ENCODE measurements around the gene LRRC45.

LRRC45 gene

GRCh38 chr17:82062076-82062983 is 39.2 kb downstream of the LRRC45 start:
- no peak for DNase-seq (ENCODE audit: low read depth in 2 of 2)

GRCh38 chr17:82062984-82063368 is 39.9 kb downstream of the LRRC45 start:
- DNase-seq (ENCODE audit: low read depth in 2 of 2), result no peak

GRCh38 chr17:82063424-82064415 is 40.6 kb downstream of the LRRC45 start:
- no peak for DNase-seq (ENCODE audit: low read depth in 2 of 2)

- no peak for DNase-seq (ENCODE audit: low read depth in 2 of 2)
Measured at GRCh38 chr17:82064433-82065192, 41.5 kb downstream of the LRRC45 start.

GRCh38 chr17:82065193-82065637 is 42.1 kb downstream of the LRRC45 start:
- DNase-seq (ENCODE audit: low read depth in 2 of 2), result peak in 1 of 2 donors; percentile 23

GRCh38 chr17:82065638-82066303 is 42.7 kb downstream of the LRRC45 start, which contains the start of gene DUS1L:
DUS1L (minus strand) TSS chr17:82065804; CDS start chr17:82065059, 745 bp downstream.
- DNase-seq (ENCODE audit: low read depth in 2 of 2), result peak; percentile 59 to 63

GRCh38 chr17:82070611-82071010 is 47.5 kb downstream of the LRRC45 start:
- DNase-seq (ENCODE audit: low read depth in 2 of 2), result no peak

- DNase-seq (ENCODE audit: low read depth in 2 of 2), result no peak
Measured at GRCh38 chr17:82072827-82073226, 49.7 kb downstream of the LRRC45 start.

GRCh38 chr17:82073446-82073845 is 50.3 kb downstream of the LRRC45 start:
- DNase-seq (ENCODE audit: low read depth in 2 of 2), result no peak

GRCh38 chr17:82076018-82076784 is 53.1 kb downstream of the LRRC45 start:
- no peak for DNase-seq (ENCODE audit: low read depth in 2 of 2)

GRCh38 chr17:82076785-82077591 is 53.9 kb downstream of the LRRC45 start:
- no peak for DNase-seq (ENCODE audit: low read depth in 2 of 2)

GRCh38 chr17:82077617-82078358 is 54.7 kb downstream of the LRRC45 start:
- DNase-seq (ENCODE audit: low read depth in 2 of 2), result no peak

- no peak for DNase-seq (ENCODE audit: low read depth in 2 of 2)
Measured at GRCh38 chr17:82078433-82078832, 55.3 kb downstream of the LRRC45 start.

GRCh38 chr17:82079001-82079677 is 56.0 kb downstream of the LRRC45 start:
- no peak for DNase-seq (ENCODE audit: low read depth in 2 of 2)

GRCh38 chr17:82080048-82080788 is 57.1 kb downstream of the LRRC45 start:
- no peak for DNase-seq (ENCODE audit: low read depth in 2 of 2)

Measured in stimulated activated CD4-positive, alpha-beta T cell treated with anti-CD3 and anti-CD28 coated beads, Interleukin-4, amount 100 ng/mL, for 48 hours (primary cell).